Fibroblast of pulmonary artery (primary cell): ENCODE data around the gene CEP104.

Experiments used
- DNase-seq: peaks from one replicate; pipeline ENCODE4 v3.0.0-alpha.2; 2010; ENCODE audit warnings: low read depth
- H3K4me3 ChIP-seq: replicated peaks from 2 replicates; pipeline ENCODE4 v1.5.1; 2011; ENCODE audit warnings: low read depth, mild to moderate bottlenecking, control low read depth, low read length, moderate library complexity
- CTCF ChIP-seq: IDR thresholded peaks from 2 replicates; pipeline ENCODE4 v1.5.1; 2011; ENCODE audit warnings: mild to moderate bottlenecking, control low read depth, low read length, inconsistent platforms; ENCODE audit errors: missing control alignments

Gene CEP104

GRCh38 chr1:3857791-3858129 lies 749 bp upstream of the CEP104 start:
- TF ChIP-seq CTCF = no peak
- DNase-seq = no peak
- H3K4me3 ChIP-seq = peak overlapping the region; percentile 93

DNA sequence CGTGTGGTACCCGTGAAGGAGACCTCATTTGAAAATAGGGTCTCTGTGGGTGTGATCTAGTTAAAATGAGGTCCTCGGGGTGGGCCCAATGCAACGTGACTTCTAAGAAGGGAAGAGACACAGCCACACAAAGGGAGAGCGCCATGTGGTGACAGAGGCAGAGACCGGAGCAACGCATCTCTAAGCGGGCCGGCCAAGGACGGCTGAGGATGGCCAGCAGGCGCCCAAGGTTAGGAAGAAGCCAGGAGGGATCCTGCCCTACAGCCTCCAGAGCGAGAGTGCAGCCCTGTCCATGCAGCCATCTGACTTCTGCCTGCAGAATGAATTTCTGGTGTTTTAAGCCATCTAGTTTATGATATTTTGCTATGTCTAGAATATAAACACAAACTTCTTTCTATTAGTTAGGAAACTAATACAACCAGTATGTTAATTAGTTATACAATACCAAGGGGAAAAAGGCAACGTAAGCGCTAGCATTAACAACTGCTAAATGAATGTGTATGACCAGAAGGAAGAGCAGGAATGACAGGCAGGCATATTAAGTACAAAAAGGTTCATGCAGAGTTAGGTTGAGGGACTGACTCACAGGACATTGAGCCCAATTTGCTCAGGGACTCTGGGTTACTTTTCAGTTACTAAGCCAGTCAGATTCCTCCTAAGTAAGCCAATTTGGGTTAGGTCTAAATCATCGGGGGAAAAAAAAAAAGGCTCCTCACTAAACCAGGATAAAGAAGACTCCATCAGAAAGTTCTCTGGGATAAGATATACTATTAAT lies 4.1 kb downstream of the CEP104 start:
- TF ChIP-seq CTCF = no peak
- DNase-seq = no peak
- no peak overlapping the region for H3K4me3 ChIP-seq

- no peak overlapping the region for H3K4me3 ChIP-seq
- DNase-seq = no peak
- no peak for TF ChIP-seq CTCF
These were observed 4.9 kb downstream of the CEP104 start for GRCh38 chr1:3852091-3852490.

DNA sequence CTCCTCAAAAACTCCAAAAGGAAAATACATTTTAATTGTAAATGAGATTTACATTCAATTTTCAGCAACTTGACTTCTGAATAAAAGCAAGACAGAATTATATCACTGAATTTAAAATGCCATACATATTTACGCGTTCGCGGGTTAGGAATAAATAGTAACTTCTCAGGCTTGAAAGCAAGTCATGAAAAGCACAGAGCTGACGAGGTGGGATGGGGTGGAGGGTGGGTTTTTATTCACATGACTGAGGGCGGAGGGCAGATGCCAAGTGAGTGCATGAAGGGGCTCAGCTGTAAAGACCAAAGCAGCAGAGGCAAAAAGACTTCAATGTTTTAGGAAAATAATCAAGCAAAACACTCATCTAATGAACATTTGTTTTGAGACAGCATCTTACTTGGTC lies 5.7 kb downstream of the CEP104 start:
- H3K4me3 ChIP-seq = no peak overlapping the region
- no peak for DNase-seq
- TF ChIP-seq CTCF = no peak

DNA sequence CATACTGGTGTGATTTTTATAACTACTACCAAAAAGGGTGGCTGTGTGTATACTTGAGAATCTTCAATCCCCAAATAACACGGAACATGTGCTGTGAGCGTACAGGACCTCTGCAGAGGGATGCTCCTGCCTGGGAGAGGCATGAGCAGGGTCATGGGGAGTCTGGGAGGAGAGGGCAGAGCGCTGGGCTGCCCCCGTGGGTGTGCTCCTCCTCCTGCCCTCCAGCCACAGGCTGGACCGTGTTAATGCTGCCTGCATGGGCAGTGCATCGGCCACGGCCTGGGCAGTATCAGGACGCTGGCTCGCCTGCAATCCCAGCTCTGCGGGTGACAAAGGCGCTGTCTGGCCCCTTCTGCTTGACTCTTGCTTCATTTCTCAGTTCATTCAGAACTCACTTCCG lies 6.2 kb downstream of the CEP104 start:
- H3K4me3 ChIP-seq = no peak overlapping the region
- TF ChIP-seq CTCF = no peak
- no peak for DNase-seq

DNA sequence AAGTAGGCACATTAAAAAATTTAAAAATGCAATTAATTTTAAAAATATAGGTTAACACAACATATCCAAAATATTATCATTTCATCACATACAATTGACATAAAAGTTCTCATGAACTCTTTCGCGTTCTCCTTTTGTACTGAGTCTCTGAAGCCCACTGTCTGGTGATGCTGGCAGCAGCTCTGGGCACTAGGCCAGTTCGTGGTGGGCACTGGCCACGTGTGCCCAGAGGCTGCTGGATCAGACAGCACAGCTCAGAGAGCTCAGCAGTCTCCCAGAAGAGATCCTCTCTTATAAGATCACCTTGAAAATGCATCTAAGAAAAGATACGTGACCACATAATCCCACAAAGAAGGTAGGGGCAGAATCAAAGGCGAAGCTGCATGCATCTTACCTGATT lies 9.9 kb downstream of the CEP104 start:
- H3K4me3 ChIP-seq = no peak overlapping the region
- no peak for DNase-seq
- TF ChIP-seq CTCF = no peak

DNA sequence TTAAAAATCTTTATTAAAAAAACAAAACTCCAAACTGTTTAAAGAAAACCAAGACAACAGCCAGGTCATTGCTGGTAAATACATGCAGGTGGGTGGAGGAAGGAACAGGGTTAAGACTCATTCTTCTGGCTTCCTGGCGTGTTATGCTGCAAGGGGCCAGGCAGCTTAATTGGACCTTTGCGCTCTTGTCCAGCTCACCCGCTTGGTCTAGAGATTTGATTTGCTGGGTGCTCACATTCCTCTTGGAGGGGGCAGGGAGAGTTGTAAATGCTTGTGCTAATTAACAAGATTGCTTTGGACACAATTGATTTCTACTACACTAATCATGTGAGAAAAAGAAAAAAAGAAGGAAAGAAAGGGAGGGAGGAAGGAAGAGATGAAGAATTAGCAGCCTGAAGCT lies 10.5 kb downstream of the CEP104 start:
- DNase-seq = no peak
- no peak overlapping the region for H3K4me3 ChIP-seq
- TF ChIP-seq CTCF = no peak
